Panc1 (cell line): Measurements from ENCODE around the gene PAAF1.

Experiments used
- CTCF ChIP-seq: fragments of 450-650 bp; IDR thresholded peaks from 2 replicates; pipeline ENCODE4 v1.5.1; 2017; ENCODE audit warnings: mild to moderate bottlenecking
- REST ChIP-seq, 2 experiments: IDR thresholded peaks; 2 replicates each; pipeline ENCODE4 v1.6.1; 2011 to 2012; ENCODE audit warnings: low read depth in 2 of 2, control low read depth in 1 of 2, low read length in 1 of 2, mild to moderate bottlenecking in 1 of 2, moderate library complexity in 1 of 2; ENCODE audit not compliant: insufficient read depth in 1 of 2

GRCh38 chr11:73875840-73876239 lies 959 bp upstream of the PAAF1 start:
- TF ChIP-seq REST (IDR thresholded peaks at IDR 0.05; ENCODE audit: insufficient read depth in 1 of 2, low read depth in 2 of 2, low read length in 1 of 2) (no peak), CTCF (no peak)
